Neural crest cell (in vitro differentiated cells): ENCODE results near the gene ZNF689. TPM values are rescaled to one million over a fixed set of nuclear protein-coding genes. Genes with fewer than 3 reads are reported as not detected.

Source experiments
- DNase-seq: peaks from one replicate; pipeline ENCODE4 v3.0.0; 2021; ENCODE audit warnings: low read depth, mixed read lengths, low spot score
- H3K27ac Mint-ChIP-seq: one replicate; pipeline ENCODE4 v1.8.0; 2021; ENCODE audit warnings: mild to moderate bottlenecking, mixed read lengths; ENCODE audit not compliant: unreplicated experiment
- H3K27me3 Mint-ChIP-seq: 2 replicates; pipeline ENCODE4 v1.8.0; 2021; ENCODE audit warnings: low read depth, mild to moderate bottlenecking, mixed read lengths
- H3K36me3 Mint-ChIP-seq: 2 replicates; pipeline ENCODE4 v1.8.0; 2021; ENCODE audit warnings: low read depth, mild to moderate bottlenecking, mixed read lengths
- H3K4me1 Mint-ChIP-seq: 2 replicates; pipeline ENCODE4 v1.8.0; 2021; ENCODE audit warnings: mixed read lengths
- H3K4me3 Mint-ChIP-seq: one replicate; pipeline ENCODE4 v1.8.0; 2021; ENCODE audit warnings: mild to moderate bottlenecking, mixed read lengths
- H3K9me3 Mint-ChIP-seq: 2 replicates; pipeline ENCODE4 v1.8.0; 2021; ENCODE audit warnings: mixed read lengths
- total RNA-seq: library from RNA; stranded (reverse); gene quantifications from 2 replicates; pipeline ENCODE4 v1.2.1, GENCODE V29; 2021
- TF ChIP-seq, protein P1 (sequence below): fragments of 200-600 bp; sonication (generic); conservative IDR thresholded peaks from 2 replicates; pipeline ENCODE4 v1.5.0; 2021; ENCODE audit warnings: antibody characterized with exemption, mild to moderate bottlenecking

The ZNF689 gene
- total RNA-seq, 1 donor from 2014 or later: 23.0 TPM

GRCh38 chr16:30656388-30656787 is 46.2 kb upstream of the ZNF689 start:
- Mint-ChIP-seq H3K27me3 (peaks cover 3% of the 10 kb centered on the region), H3K4me1 (peaks cover 39% of the 10 kb centered on the region), H3K4me3 (peak overlapping the region; percentile 86), H3K9me3 (no peaks in the 10 kb centered on the region), H3K36me3 (peaks cover 3% of the 10 kb centered on the region), H3K27ac (no peak overlapping the region)
- TF ChIP-seq, protein P1, sequence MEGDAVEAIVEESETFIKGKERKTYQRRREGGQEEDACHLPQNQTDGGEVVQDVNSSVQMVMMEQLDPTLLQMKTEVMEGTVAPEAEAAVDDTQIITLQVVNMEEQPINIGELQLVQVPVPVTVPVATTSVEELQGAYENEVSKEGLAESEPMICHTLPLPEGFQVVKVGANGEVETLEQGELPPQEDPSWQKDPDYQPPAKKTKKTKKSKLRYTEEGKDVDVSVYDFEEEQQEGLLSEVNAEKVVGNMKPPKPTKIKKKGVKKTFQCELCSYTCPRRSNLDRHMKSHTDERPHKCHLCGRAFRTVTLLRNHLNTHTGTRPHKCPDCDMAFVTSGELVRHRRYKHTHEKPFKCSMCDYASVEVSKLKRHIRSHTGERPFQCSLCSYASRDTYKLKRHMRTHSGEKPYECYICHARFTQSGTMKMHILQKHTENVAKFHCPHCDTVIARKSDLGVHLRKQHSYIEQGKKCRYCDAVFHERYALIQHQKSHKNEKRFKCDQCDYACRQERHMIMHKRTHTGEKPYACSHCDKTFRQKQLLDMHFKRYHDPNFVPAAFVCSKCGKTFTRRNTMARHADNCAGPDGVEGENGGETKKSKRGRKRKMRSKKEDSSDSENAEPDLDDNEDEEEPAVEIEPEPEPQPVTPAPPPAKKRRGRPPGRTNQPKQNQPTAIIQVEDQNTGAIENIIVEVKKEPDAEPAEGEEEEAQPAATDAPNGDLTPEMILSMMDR: no peak
- DNase-seq: no peak

DNA sequence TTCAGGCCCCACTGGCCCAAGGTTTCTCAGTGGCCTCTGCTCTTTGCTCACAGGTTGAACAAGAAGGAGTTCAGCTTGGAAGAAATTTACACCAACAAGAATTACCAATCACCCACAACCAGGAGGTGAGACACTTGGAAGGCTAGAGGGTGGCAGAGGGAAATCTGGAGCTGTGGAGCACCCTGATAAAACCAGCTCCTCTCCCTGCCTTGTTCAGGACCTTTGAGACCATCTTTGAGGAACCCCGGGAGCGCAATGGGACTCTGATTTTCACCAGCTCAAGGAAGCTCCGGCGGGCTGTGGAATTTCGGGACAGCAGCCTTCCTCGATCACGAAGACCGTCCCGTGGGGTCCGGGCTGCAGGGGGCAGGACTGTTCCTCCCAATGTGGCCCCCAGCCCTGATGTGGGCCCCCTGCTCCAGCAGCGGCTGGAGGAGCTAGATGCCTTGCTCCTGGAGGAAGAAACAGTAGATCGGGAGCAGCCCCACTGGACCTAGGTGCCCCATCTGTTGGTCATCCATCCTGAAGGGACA is 45.7 kb upstream of the ZNF689 start:
- H3K27ac Mint-ChIP-seq: no peak overlapping the region
- H3K9me3 Mint-ChIP-seq: no peaks in the 10 kb centered on the region
- peaks cover 37% of the 10 kb centered on the region for H3K4me1 Mint-ChIP-seq
- peaks cover 3% of the 10 kb centered on the region for H3K27me3 Mint-ChIP-seq
- H3K4me3 Mint-ChIP-seq: peak overlapping the region; percentile 86
- TF ChIP-seq, protein P1: no peak
- DNase-seq: no peak
- no peaks in the 10 kb centered on the region for H3K36me3 Mint-ChIP-seq

DNA sequence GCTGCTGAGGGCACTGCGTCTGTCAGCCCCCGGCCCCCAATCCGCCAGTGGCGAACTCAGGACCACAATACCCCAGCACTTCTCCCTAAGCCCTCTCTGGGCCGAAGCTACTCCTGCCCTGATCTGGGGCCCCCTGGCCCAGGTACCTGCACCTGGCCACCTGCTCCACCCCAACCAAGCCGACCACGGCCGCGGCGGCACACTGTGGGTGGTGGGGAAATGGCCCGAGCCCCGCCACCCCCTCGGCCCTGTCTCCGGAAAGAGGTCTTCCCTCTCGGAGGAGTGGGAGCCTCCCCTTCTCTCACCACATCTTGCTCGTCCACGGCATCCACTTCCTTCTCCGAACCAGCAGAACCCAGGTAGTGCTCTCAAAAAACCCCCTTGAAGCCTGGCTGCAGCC is 44.7 kb upstream of the ZNF689 start:
- no peaks in the 10 kb centered on the region for H3K36me3 Mint-ChIP-seq
- H3K27ac Mint-ChIP-seq: no peak overlapping the region
- DNase-seq: no peak
- TF ChIP-seq, protein P1: no peak
- H3K4me1 Mint-ChIP-seq: peaks cover 38% of the 10 kb centered on the region
- H3K4me3 Mint-ChIP-seq: peak overlapping the region; percentile 51
- peaks cover 3% of the 10 kb centered on the region for H3K9me3 Mint-ChIP-seq
- H3K27me3 Mint-ChIP-seq: peaks cover 3% of the 10 kb centered on the region

DNA sequence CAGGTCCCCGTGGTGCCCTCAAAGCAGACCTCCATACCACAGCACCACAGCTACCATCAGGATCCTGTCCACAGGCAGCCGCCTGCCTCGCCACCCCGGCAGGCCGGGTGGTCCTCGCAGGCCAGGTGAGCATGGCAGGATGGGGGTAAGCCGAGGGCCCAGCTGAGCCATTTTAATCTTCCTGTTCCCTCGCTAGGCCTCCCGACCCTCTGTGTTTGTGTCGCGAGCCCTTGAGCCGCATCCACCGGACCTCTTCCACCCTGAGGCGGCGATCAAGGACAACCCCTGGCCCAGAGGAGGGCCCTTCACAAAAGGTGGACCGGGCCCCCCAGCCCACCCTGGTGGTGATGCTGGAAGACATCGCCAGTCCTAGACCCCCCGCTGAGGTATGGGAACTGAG is 42.5 kb upstream of the ZNF689 start:
- H3K4me1 Mint-ChIP-seq: peaks cover 38% of the 10 kb centered on the region
- H3K9me3 Mint-ChIP-seq: peaks cover 3% of the 10 kb centered on the region
- no peak for DNase-seq
- H3K4me3 Mint-ChIP-seq: peak overlapping the region; percentile 85
- no peak overlapping the region for H3K27ac Mint-ChIP-seq
- no peaks in the 10 kb centered on the region for H3K27me3 Mint-ChIP-seq
- no peaks in the 10 kb centered on the region for H3K36me3 Mint-ChIP-seq
- TF ChIP-seq, protein P1: no peak

- TF ChIP-seq, protein P1: no peak
- peak overlapping the region; percentile 82 for H3K27ac Mint-ChIP-seq
- H3K9me3 Mint-ChIP-seq: peaks cover 3% of the 10 kb centered on the region
These were observed 41.8 kb upstream of the ZNF689 start for GRCh38 chr16:30652005-30652296.

More at GRCh38 chr16:30652005-30652296, 41.8 kb upstream of the ZNF689 start:
- no peak for DNase-seq
- Mint-ChIP-seq H3K4me3 (peak overlapping the region; percentile 85), H3K4me1 (peaks cover 31% of the 10 kb centered on the region), H3K27me3 (no peaks in the 10 kb centered on the region), H3K36me3 (no peaks in the 10 kb centered on the region)
